ENCODE data around the gene NUDCD3. TPM values are rescaled to one million over a fixed set of nuclear protein-coding genes. Genes with fewer than 3 reads are reported as not detected.

NUDCD3 gene
- total and polyA plus RNA-seq, 2 experiments from 2014 or later: 35.7 to 42.7 TPM

DNA sequence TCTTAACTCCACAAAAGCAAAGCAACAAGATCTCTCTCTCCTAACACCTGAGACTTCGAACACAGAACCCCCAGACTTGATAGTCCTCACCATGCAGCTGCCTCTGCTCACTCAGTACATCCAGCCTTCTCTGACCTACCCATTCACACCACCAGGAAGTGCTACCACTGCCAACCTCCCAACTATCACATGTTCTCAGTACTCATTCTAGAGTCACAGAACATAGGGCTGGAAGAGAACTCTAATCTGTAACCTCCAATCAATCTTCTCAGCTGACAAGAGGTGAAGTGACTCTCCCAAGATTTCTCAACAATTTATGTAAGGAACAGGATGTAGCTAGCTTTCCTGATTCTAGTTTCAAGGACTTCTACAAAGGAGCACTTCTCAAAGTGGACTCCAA lies 3.8 kb downstream of the NUDCD3 start:
- H3K4me1 ChIP-seq (ENCODE audit: insufficient read depth): peaks cover 7% of the 10 kb centered on the region
- Mint-ChIP-seq H3K4me1 (peaks cover 14% of the 10 kb centered on the region), H3K9me3 (no peaks in the 10 kb centered on the region; the same call in 2 of the 3 replicates), H3K36me3 (ENCODE audit: low read depth) (peaks cover 35% of the 10 kb centered on the region), H3K4me3 (no peak overlapping the region), H3K27ac (no peak overlapping the region), H3K27me3 (ENCODE audit: insufficient read depth, low read depth, poor library complexity) (peaks cover 4% of the 10 kb centered on the region)
- no peaks in the 10 kb centered on the region for H3K27me3 ChIP-seq (ENCODE audit: insufficient read depth)
- H3K9me2 ChIP-seq (ENCODE audit: insufficient read depth): no peaks in the 10 kb centered on the region
- peaks cover 21% of the 10 kb centered on the region for H3K36me3 ChIP-seq (ENCODE audit: insufficient read depth)
- 0 out of 2 replicates have a peak overlapping the region, but pooled peaks have one; percentile 20 for H3K4me2 ChIP-seq
- no peaks in the 10 kb centered on the region for H3F3A ChIP-seq (replicated peaks; ENCODE audit: low read depth)
- H2AFZ ChIP-seq: no peak overlapping the region
- ATAC-seq (no peak), DNase-seq (ENCODE audit: low spot score) (no peak)
- H4K20me1 ChIP-seq (replicated peaks; ENCODE audit: insufficient read depth): peaks cover 49% of the 10 kb centered on the region
- TF ChIP-seq, protein P1, sequence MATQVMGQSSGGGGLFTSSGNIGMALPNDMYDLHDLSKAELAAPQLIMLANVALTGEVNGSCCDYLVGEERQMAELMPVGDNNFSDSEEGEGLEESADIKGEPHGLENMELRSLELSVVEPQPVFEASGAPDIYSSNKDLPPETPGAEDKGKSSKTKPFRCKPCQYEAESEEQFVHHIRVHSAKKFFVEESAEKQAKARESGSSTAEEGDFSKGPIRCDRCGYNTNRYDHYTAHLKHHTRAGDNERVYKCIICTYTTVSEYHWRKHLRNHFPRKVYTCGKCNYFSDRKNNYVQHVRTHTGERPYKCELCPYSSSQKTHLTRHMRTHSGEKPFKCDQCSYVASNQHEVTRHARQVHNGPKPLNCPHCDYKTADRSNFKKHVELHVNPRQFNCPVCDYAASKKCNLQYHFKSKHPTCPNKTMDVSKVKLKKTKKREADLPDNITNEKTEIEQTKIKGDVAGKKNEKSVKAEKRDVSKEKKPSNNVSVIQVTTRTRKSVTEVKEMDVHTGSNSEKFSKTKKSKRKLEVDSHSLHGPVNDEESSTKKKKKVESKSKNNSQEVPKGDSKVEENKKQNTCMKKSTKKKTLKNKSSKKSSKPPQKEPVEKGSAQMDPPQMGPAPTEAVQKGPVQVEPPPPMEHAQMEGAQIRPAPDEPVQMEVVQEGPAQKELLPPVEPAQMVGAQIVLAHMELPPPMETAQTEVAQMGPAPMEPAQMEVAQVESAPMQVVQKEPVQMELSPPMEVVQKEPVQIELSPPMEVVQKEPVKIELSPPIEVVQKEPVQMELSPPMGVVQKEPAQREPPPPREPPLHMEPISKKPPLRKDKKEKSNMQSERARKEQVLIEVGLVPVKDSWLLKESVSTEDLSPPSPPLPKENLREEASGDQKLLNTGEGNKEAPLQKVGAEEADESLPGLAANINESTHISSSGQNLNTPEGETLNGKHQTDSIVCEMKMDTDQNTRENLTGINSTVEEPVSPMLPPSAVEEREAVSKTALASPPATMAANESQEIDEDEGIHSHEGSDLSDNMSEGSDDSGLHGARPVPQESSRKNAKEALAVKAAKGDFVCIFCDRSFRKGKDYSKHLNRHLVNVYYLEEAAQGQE (IDR thresholded peaks at IDR 0.05; ENCODE audit: unreplicated experiment): no peak
- TF ChIP-seq ZNF331 (CRISPR knock-in tag; IDR thresholded peaks at IDR 0.05; ENCODE audit: low read depth) (no peak), STAT1 (IDR thresholded peaks at IDR 0.05; ENCODE audit: unreplicated experiment) (no peak), EZH2 (IDR thresholded peaks at IDR 0.05; ENCODE audit: low read depth, unreplicated experiment) (no peak), EZH2phosphoT487 (IDR thresholded peaks at IDR 0.05; ENCODE audit: unreplicated experiment) (no peak), JUNB (IDR thresholded peaks at IDR 0.05; ENCODE audit: unreplicated experiment) (no peak), NANOG (IDR thresholded peaks at IDR 0.05; ENCODE audit: borderline replicate concordance) (no peak), CREB1 (CRISPR knock-in tag; IDR thresholded peaks at IDR 0.05; ENCODE audit: low read depth) (no peak), ZNF114 (CRISPR knock-in tag; IDR thresholded peaks at IDR 0.05) (no peak), POLR2AphosphoS5 (IDR thresholded peaks at IDR 0.05; ENCODE audit: low read depth) (no peak)
- TF ChIP-seq, protein P2, sequence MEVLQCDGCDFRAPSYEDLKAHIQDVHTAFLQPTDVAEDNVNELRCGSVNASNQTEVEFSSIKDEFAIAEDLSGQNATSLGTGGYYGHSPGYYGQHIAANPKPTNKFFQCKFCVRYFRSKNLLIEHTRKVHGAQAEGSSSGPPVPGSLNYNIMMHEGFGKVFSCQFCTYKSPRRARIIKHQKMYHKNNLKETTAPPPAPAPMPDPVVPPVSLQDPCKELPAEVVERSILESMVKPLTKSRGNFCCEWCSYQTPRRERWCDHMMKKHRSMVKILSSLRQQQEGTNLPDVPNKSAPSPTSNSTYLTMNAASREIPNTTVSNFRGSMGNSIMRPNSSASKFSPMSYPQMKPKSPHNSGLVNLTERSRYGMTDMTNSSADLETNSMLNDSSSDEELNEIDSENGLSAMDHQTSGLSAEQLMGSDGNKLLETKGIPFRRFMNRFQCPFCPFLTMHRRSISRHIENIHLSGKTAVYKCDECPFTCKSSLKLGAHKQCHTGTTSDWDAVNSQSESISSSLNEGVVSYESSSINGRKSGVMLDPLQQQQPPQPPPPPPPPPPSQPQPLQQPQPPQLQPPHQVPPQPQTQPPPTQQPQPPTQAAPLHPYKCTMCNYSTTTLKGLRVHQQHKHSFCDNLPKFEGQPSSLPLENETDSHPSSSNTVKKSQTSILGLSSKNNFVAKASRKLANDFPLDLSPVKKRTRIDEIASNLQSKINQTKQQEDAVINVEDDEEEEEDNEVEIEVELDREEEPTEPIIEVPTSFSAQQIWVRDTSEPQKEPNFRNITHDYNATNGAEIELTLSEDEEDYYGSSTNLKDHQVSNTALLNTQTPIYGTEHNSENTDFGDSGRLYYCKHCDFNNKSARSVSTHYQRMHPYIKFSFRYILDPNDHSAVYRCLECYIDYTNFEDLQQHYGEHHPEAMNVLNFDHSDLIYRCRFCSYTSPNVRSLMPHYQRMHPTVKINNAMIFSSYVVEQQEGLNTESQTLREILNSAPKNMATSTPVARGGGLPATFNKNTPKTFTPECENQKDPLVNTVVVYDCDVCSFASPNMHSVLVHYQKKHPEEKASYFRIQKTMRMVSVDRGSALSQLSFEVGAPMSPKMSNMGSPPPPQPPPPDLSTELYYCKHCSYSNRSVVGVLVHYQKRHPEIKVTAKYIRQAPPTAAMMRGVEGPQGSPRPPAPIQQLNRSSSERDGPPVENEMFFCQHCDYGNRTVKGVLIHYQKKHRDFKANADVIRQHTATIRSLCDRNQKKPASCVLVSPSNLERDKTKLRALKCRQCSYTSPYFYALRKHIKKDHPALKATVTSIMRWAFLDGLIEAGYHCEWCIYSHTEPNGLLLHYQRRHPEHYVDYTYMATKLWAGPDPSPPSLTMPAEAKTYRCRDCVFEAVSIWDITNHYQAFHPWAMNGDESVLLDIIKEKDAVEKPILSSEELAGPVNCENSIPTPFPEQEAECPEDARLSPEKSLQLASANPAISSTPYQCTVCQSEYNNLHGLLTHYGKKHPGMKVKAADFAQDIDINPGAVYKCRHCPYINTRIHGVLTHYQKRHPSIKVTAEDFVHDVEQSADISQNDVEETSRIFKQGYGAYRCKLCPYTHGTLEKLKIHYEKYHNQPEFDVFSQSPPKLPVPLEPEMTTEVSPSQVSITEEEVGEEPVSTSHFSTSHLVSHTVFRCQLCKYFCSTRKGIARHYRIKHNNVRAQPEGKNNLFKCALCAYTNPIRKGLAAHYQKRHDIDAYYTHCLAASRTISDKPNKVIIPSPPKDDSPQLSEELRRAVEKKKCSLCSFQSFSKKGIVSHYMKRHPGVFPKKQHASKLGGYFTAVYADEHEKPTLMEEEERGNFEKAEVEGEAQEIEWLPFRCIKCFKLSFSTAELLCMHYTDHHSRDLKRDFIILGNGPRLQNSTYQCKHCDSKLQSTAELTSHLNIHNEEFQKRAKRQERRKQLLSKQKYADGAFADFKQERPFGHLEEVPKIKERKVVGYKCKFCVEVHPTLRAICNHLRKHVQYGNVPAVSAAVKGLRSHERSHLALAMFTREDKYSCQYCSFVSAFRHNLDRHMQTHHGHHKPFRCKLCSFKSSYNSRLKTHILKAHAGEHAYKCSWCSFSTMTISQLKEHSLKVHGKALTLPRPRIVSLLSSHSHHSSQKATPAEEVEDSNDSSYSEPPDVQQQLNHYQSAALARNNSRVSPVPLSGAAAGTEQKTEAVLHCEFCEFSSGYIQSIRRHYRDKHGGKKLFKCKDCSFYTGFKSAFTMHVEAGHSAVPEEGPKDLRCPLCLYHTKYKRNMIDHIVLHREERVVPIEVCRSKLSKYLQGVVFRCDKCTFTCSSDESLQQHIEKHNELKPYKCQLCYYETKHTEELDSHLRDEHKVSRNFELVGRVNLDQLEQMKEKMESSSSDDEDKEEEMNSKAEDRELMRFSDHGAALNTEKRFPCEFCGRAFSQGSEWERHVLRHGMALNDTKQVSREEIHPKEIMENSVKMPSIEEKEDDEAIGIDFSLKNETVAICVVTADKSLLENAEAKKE (CRISPR knock-in tag; IDR thresholded peaks at IDR 0.05): no peak
- TF ChIP-seq, protein P3, sequence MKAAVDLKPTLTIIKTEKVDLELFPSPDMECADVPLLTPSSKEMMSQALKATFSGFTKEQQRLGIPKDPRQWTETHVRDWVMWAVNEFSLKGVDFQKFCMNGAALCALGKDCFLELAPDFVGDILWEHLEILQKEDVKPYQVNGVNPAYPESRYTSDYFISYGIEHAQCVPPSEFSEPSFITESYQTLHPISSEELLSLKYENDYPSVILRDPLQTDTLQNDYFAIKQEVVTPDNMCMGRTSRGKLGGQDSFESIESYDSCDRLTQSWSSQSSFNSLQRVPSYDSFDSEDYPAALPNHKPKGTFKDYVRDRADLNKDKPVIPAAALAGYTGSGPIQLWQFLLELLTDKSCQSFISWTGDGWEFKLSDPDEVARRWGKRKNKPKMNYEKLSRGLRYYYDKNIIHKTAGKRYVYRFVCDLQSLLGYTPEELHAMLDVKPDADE (IDR thresholded peaks at IDR 0.05): no peak
- TF ChIP-seq, protein P4, sequence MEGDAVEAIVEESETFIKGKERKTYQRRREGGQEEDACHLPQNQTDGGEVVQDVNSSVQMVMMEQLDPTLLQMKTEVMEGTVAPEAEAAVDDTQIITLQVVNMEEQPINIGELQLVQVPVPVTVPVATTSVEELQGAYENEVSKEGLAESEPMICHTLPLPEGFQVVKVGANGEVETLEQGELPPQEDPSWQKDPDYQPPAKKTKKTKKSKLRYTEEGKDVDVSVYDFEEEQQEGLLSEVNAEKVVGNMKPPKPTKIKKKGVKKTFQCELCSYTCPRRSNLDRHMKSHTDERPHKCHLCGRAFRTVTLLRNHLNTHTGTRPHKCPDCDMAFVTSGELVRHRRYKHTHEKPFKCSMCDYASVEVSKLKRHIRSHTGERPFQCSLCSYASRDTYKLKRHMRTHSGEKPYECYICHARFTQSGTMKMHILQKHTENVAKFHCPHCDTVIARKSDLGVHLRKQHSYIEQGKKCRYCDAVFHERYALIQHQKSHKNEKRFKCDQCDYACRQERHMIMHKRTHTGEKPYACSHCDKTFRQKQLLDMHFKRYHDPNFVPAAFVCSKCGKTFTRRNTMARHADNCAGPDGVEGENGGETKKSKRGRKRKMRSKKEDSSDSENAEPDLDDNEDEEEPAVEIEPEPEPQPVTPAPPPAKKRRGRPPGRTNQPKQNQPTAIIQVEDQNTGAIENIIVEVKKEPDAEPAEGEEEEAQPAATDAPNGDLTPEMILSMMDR (conservative IDR thresholded peaks at IDR 0.05; ENCODE audit: low read depth in 2 of 2): no peak
- no peak overlapping the region for H3K4me3 ChIP-seq
- peaks cover 68% of the 10 kb centered on the region for H3K79me2 ChIP-seq (replicated peaks; ENCODE audit: insufficient read depth)
- no peak overlapping the region for H3K27ac ChIP-seq (ENCODE audit: low read depth)
